ENCODE measurements around the gene HNRNPA2B1. TPM values are rescaled to one million over a fixed set of nuclear protein-coding genes. Genes with fewer than 3 reads are reported as not detected.

The HNRNPA2B1 gene
- total and polyA plus RNA-seq, 2 of the 4 experiments (the other 2 are of a cell fraction), result 49.3 to 515 TPM

- BruUV-seq (replicated peaks), result no TSS peak
- no peak overlapping the region for H3K9ac ChIP-seq (ENCODE audit: low read depth, low read length)
- no peak overlapping the region for H2BK120ac ChIP-seq (ENCODE audit: low read depth, low read length)
- H3K14ac ChIP-seq (replicated peaks; ENCODE audit: low read depth, low read length), result no peak overlapping the region
- H3K27ac ChIP-seq (ENCODE audit: insufficient read depth, low read length), result no peak overlapping the region
- H2AFZ ChIP-seq (replicated peaks; ENCODE audit: low read length, poor library complexity), result no peak overlapping the region
- CTCF ChIA-PET, result interaction anchor here (0.6 kb wide), 1 partner anchor 194 kb away, joined by 3 read pairs; no protein-coding TSS in a partner anchor
- H3K4ac ChIP-seq (ENCODE audit: low read depth, low read length), result no peak overlapping the region
- no peak for DNase-seq
- H2BK15ac ChIP-seq (ENCODE audit: low read depth, low read length), result no peak overlapping the region
- TF ChIP-seq SMC3 (IDR thresholded peaks at IDR 0.05; ENCODE audit: low read depth, low read length), result no peak
- TF ChIP-seq CHD1 (IDR thresholded peaks at IDR 0.05; ENCODE audit: low read depth, low read length), result no peak
- peak; percentile 91 for TF ChIP-seq MAFK (IDR thresholded peaks at IDR 0.05; ENCODE audit: low read depth, low read length)
- TF ChIP-seq NFE2L2 (IDR thresholded peaks at IDR 0.05; ENCODE audit: low read depth, low read length), result 0 out of 2 replicates have a peak, but pooled peaks have one; percentile 26
- no peak for ATAC-seq (ENCODE audit: low read depth)
- H3K56ac ChIP-seq (ENCODE audit: extremely low read depth, insufficient read depth, low read length), result no peak overlapping the region
- peaks cover 23% of the 10 kb centered on the region for H4K20me1 ChIP-seq (ENCODE audit: insufficient read depth, low read length)
- no peak overlapping the region for H3K18ac ChIP-seq (ENCODE audit: low read depth, low read length)
- WGBS, 2 experiments (ENCODE audit: extremely low coverage in 2 of 2, insufficient read length in 1 of 2), result no CpG with 5 or more reads among the region's 3 CpGs
- POLR2A ChIA-PET (ENCODE audit: unreplicated experiment), result no interaction called here
- no peak overlapping the region for H2AK5ac ChIP-seq (ENCODE audit: low read depth, low read length)
- H3K23ac ChIP-seq (ENCODE audit: low read depth, low read length), result no peak overlapping the region
- H3K4me1 ChIP-seq (ENCODE audit: control insufficient read depth, insufficient read depth, low read length), result no peaks in the 10 kb centered on the region
- no peak overlapping the region for H4K5ac ChIP-seq (ENCODE audit: low read depth, low read length)
- intact Hi-C loops (cut with micrococcal nuclease), result loop anchor here (5.0 kb wide), 1 partner anchor 89 kb away; no protein-coding TSS in a partner anchor
- no peaks in the 10 kb centered on the region for H3K9me3 ChIP-seq (ENCODE audit: control insufficient read depth, insufficient read depth, low read length)
- H2BK5ac ChIP-seq (ENCODE audit: low read depth, low read length, poor library complexity, severe bottlenecking), result no peak overlapping the region
- no peak overlapping the region for H2BK20ac ChIP-seq (ENCODE audit: low read depth, low read length)
- no peaks in the 10 kb centered on the region for H3K27me3 ChIP-seq (ENCODE audit: control insufficient read depth, insufficient read depth, low read length)
- dilution Hi-C loops (cut with HindIII; ENCODE audit: low sequenced_read_pairs, unreplicated experiment), result no loop called here
- in situ Hi-C loops (cut with MboI; ENCODE audit: low sequenced_read_pairs), result no loop called here
- H4K8ac ChIP-seq (ENCODE audit: low read depth in 2 of 2, low read length in 2 of 2), result no peak overlapping the region
- H3K4me3 ChIP-seq (ENCODE audit: insufficient read depth, low read depth, low read length), result no peak overlapping the region
- 0 out of 4 replicates have a peak, but pooled peaks cover 0 to 4% of the 10 kb centered on the region in 2 experiments for H3K79me1 ChIP-seq (ENCODE audit: low read depth in 1 of 2, low read length in 2 of 2)
- no peaks in the 10 kb centered on the region; the same call in 1 of the 2 replicates for H3K9me1 ChIP-seq (ENCODE audit: insufficient read depth, low read length)
- H2AK9ac ChIP-seq (replicated peaks; ENCODE audit: low read depth, low read length, poor library complexity), result no peak overlapping the region
- no peaks in the 10 kb centered on the region for H3K36me3 ChIP-seq (ENCODE audit: control insufficient read depth, insufficient read depth, low read length)
- H3K4me2 ChIP-seq (ENCODE audit: low read depth, low read length), result no peak overlapping the region
- no peak overlapping the region for H4K91ac ChIP-seq (ENCODE audit: insufficient read depth, low read depth, low read length)
Measured at GRCh38 chr7:26181474-26182227, 18.9 kb downstream of the HNRNPA2B1 start.

Data from IMR-90 (cell line).